PFSK-1 (cell line): ENCODE measurements around the gene AGTPBP1. TPM values are rescaled to one million over a fixed set of nuclear protein-coding genes. Genes with fewer than 3 reads are reported as not detected.

ENCODE experiments used
- FOXP2 ChIP-seq: optimal IDR thresholded peaks from 2 replicates; pipeline ENCODE3; 2011; ENCODE audit warnings: borderline replicate concordance, control low read depth, inconsistent platforms; ENCODE audit not compliant: insufficient read depth; ENCODE audit errors: extremely low read length, extremely low read depth
- POLR2AphosphoS5 ChIP-seq: IDR thresholded peaks from 2 replicates; pipeline ENCODE4 v1.6.1; 2012; ENCODE audit warnings: low read depth, mild to moderate bottlenecking, control low read depth, low read length, moderate library complexity
- REST ChIP-seq, 2 experiments: IDR thresholded peaks; 2 replicates each; pipeline versions ENCODE4 v1.6.1 to v1.8.0; 2011 to 2012; ENCODE audit warnings: low read depth in 2 of 2, low read length in 2 of 2, control low read depth in 1 of 2, inconsistent platforms in 1 of 2, mild to moderate bottlenecking in 1 of 2, moderate library complexity in 1 of 2; ENCODE audit not compliant: insufficient read depth in 1 of 2
- SIN3A ChIP-seq: IDR thresholded peaks from 2 replicates; pipeline ENCODE4 v1.6.1; 2012; ENCODE audit warnings: mild to moderate bottlenecking, low read length, moderate library complexity, borderline replicate concordance; ENCODE audit not compliant: insufficient read depth
- TAF1 ChIP-seq: IDR thresholded peaks from 2 replicates; pipeline ENCODE4 v1.6.1; 2012; ENCODE audit warnings: low read length, control low read depth, borderline replicate concordance; ENCODE audit not compliant: insufficient read depth
- polyA plus RNA-seq: library from polyadenylated mRNA; unstranded; fragments of >200 nt; gene quantifications from one replicate; pipeline ENCODE4 v1.2.1, GENCODE V29; 2012; ENCODE audit warnings: low read depth, missing spikeins; ENCODE audit not compliant: insufficient read length

AGTPBP1 gene
- 3.8 TPM for polyA plus RNA-seq

GRCh38 chr9:85741875-85742596 is at the start of gene AGTPBP1:
AGTPBP1 (minus strand) TSS chr9:85741954; CDS start chr9:85712533, 29,421 bp downstream.
- TF ChIP-seq SIN3A (no peak), FOXP2 (peak; percentile 48)

- no peak for TF ChIP-seq SIN3A
- TF ChIP-seq POLR2AphosphoS5 = no peak
- TF ChIP-seq REST (IDR thresholded peaks at IDR 0.05; ENCODE audit: insufficient read depth in 1 of 2, low read depth in 2 of 2, low read length in 2 of 2) = no peak
- no peak for TF ChIP-seq FOXP2
- no peak for TF ChIP-seq TAF1
Measured at GRCh38 chr9:85746309-85746708, 4.6 kb upstream of the AGTPBP1 start.

GRCh38 chr9:85745203-85745602 is 3.4 kb upstream of the AGTPBP1 start:
- no peak for TF ChIP-seq REST (IDR thresholded peaks at IDR 0.05; ENCODE audit: insufficient read depth in 1 of 2, low read depth in 2 of 2, low read length in 2 of 2)
- no peak for TF ChIP-seq FOXP2
- no peak for TF ChIP-seq POLR2AphosphoS5
- no peak for TF ChIP-seq SIN3A
- TF ChIP-seq TAF1 = no peak

GRCh38 chr9:85744480-85744879 is 2.7 kb upstream of the AGTPBP1 start:
- no peak for TF ChIP-seq FOXP2
- no peak for TF ChIP-seq POLR2AphosphoS5
- TF ChIP-seq SIN3A = no peak
- no peak for TF ChIP-seq TAF1
- no peak for TF ChIP-seq REST (IDR thresholded peaks at IDR 0.05; ENCODE audit: insufficient read depth in 1 of 2, low read depth in 2 of 2, low read length in 2 of 2)

GRCh38 chr9:85743275-85744128 is 1.7 kb upstream of the AGTPBP1 start:
- no peak for TF ChIP-seq SIN3A
- TF ChIP-seq POLR2AphosphoS5 = no peak
- TF ChIP-seq FOXP2 = no peak
- no peak for TF ChIP-seq REST (IDR thresholded peaks at IDR 0.05; ENCODE audit: insufficient read depth in 1 of 2, low read depth in 2 of 2, low read length in 2 of 2)
- TF ChIP-seq TAF1 = no peak
